GM15510 (cell line): ENCODE data around the gene THEMIS2.

Experiments
- POLR2A ChIP-seq: IDR thresholded peaks from 3 replicates; pipeline ENCODE4 v1.6.1; 2011; ENCODE audit warnings: borderline replicate concordance; ENCODE audit not compliant: insufficient read length; ENCODE audit errors: extremely low read depth

THEMIS2 gene

GRCh38 chr1:27872059-27872801 is at the start of gene THEMIS2:
THEMIS2 (plus strand) TSS chr1:27872544; CDS start chr1:27872572, 28 bp downstream.
- peak; percentile 87 for TF ChIP-seq POLR2A

- no peak for TF ChIP-seq POLR2A
Measured at GRCh38 chr1:27823784-27824183, 48.6 kb upstream of the THEMIS2 start.

DNA sequence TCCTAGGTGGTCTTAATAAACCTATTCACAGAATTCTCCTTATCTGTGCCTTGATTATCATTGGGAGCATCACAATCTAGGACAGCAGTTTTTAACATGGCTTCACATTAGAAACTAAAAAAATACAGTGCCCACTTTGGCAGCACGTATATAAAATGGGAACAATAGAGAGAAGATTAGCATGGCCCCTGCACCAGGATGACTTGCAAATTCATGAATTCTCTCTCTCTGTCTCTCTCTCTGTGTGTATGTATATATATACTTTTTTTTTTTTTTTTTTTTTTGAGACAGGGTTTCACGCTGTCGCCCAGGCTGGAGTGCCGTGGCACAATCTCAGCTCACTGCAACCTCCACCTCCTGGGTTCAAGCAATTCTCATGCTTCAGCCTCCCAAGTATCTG is 47.9 kb upstream of the THEMIS2 start:
- no peak for TF ChIP-seq POLR2A

DNA sequence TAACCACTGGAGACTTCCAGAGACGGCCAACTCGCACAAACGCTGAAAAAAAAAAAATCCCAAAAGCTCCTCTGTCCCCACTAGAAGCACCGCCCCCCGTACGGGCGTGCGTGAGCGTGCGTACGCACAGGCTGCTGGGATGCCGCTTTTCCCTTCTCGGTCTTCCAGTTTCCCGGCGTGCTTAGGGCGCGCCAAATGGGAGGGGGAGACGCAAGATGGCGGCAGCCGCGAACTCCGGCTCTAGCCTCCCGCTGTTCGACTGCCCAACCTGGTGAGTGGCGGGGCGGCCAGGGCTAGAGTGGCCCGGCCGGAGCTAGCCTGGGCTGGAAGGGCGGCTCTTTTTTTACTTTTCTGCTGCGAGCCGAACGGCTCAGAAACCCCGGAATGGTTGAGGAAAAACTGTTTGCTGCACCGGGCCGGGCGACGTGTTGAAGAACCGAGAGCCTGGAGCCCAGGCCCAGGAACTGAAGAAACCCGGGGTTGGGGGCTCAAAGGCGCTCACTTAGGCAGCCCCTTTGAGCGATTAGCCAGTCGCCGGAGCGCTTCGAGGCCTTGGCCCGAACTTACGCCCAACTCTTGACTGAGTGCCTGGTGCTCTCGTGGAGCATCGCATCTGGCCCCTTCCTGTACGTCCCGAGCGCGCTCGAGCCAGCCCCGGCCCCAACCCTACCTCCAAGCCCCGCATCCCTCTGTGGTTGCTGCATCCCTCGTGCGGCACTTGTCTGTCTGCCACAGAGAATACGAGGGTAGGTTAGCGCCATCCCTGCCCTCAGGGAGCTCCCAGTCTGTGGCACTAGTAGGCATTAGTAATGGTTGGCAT is 41.5 kb upstream of the THEMIS2 start, which contains the start of gene PPP1R8:
TSS of gene PPP1R8 (plus strand) at position 162 of the 820 bp plus-strand sequence. CDS start at position 216, 54 bp downstream.
- TF ChIP-seq POLR2A = peak; percentile 95

DNA sequence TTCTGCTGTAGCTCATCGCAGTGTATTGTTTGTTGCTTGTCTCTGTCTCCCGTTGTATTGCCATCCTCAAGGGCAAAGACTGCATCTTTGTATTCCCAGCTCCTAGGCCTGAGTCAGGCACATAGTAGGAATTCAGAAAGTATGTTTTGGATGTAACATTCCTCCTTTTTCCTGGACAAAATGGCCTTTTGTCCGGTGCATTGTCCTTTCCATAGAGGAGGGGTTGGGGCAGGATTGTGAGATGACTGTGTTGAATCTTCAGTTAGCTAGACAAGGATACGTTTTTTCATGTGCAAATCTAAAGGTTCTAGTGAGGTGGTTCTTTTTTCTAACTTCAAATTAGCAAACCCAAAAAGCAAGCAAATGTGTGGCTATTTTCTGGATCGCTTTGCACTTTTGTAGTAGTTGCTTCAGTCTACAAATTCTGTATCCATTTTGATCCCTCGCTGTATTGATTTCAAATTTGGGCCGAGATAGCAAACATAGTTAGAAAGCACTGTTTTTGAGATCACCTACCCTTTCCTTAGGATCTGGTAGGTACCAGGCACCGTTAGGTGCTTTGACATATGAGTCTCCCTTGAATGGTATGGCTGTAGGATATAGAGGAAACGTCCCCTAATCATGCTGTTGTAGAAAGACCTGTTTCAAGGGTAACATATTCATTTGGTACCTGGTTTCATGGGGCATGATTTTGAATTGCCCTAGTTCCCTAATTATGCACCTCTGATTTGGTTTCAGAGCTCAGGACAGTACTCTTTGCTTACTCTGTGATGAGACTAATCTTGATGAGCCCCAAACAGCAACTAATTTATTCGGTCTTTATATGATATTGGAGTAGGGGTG is 40.6 kb upstream of the THEMIS2 start:
- TF ChIP-seq POLR2A = no peak

DNA sequence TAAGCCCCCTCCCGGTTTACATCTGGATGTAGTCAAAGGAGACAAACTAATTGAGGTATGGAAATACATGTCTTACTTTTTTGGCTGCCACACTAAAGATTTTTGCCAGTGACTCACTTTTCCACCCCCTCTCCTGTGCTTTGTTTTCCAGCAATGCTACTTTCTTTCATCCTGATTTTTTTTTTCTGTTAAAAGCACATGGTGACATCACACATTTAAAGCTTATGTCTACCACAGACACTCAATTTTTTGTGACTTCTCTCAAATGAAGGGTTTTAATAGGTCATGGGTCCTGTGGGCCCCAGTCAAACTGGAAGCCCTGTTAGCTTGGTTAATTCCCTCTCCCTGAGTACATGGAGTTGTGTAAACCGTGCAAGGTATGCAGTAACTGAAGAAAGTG is 39.6 kb upstream of the THEMIS2 start:
- no peak for TF ChIP-seq POLR2A

DNA sequence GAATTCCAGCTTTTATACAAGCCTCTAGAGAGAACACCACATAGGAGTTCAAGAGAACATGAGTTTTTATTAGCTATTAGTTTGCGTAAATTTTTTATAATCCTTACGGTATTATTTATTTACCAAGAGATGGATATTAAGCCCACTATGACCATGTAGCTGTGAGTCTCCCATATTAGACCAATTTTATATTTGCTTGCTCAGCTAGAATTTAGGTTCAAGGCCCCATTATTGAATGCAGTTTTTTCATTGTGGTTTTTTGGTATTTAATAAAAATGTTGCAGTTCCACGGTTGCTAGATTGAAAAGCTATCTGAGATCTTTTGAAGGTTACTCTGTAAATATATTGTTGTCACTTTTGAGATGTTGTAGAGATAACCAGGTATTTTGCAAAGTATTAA is 38.9 kb upstream of the THEMIS2 start:
- no peak for TF ChIP-seq POLR2A

DNA sequence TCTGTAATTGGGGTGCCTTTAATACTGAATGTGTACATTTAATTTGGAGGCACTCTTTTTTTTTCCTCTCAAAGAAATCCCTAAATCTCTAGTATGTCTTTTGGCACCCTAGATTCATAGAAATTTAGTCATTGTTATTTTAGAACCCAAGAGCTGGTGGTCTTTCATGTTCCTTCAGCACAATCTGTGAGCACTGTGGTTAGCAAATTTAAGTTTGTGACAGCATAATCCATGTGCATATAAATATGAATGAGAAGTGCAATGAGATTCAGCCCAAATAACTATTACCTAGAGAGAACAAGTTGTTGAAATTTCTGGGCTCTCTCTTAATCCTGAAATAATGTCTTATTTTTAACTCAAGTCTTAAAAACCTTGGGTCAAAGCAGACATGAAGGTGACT is 37.3 kb upstream of the THEMIS2 start:
- no peak for TF ChIP-seq POLR2A

DNA sequence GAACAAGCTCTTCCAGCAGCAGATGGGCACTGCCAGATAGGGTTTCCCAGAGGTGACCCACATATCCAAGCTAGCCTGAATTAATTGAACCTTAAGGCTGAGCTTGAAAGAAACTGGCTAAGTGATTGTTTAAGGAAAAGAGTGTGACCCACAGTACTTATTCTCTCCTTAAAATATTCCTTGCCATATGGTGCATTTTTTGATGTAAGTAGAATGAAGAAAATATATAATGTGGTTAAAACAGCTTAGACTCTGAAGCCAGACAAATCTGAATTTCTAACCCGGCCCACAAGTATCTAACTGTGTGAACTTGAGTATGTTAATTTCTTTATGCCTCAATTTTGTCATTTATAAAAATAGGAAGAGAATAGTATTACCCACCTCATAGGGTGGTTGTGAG is 36.8 kb upstream of the THEMIS2 start:
- TF ChIP-seq POLR2A = no peak

DNA sequence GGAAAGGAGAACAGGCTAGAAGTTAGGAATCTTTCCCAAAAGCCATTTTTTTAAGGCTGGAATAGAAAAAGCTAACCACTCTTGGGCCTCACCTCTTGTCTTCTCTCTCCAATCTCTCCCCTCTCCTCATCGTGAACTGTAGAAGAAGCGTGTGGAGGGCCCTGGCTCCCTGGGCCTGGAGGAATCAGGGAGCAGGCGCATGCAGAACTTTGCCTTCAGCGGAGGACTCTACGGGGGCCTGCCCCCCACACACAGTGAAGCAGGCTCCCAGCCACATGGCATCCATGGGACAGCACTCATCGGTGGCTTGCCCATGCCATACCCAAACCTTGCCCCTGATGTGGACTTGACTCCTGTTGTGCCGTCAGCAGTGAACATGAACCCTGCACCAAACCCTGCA is 22.4 kb upstream of the THEMIS2 start:
- TF ChIP-seq POLR2A = no peak

DNA sequence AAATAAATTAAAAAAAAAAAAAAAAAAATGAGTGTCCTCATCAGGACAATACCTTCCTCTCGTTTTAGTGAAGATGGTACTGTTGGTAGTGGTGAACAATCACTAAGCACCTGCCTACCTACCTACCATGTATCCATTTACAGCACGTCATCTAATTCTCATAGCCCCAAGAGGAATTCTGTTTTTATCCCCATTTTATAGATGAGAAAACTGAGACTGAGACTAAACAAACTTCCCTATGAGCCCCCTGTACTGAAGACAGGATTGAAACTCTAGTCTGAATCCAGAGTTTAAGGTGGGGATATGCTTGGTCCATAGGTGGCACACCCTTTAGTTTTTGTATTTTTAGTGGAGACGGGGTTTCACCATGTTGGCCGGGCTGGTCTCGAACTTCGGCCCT is 17.3 kb upstream of the THEMIS2 start:
- no peak for TF ChIP-seq POLR2A

GRCh38 chr1:27856561-27857343 is 15.6 kb upstream of the THEMIS2 start:
- TF ChIP-seq POLR2A = no peak

DNA sequence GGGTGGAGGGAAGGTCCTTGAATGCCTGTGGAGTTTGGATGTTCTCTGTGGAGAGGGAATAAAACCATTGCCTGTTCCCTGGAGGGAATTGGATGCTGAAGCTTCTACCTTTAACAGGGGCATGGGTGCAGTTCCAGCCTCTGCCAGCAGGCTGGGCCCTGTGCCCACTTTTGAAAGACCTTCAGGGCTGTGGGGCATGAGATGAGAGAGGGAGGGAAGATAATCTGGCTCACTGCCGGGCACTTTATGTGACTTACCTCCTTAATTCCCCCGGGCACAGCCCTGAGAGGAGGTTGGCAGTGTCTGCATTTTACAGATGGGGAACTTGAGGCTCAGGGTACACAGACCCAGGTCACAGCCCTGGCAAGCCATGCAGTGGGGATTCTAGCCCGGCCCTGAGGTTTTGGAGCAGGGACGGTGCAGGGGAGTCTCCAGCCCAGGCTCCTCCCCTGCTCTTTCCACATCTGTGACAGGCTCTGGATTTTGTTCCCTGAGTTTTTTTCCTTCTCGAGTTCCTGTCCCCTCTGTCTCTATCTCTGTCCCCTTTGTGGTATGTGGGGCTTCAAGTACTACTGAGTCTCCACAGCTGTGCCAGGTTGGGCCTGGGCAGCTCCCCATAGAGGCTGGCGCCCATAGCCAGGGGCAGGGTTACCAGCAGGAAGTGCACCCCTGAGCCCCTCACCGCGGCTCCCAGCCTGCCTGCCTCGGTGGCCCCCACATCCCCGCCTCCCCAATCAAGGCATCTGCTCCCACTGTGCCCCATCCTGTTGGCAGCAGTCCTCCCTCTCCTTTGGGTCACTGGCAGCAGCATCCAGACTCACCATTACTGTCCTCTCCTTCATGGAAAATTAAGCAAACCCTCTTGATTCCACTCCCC is 14.0 kb upstream of the THEMIS2 start:
- no peak for TF ChIP-seq POLR2A

DNA sequence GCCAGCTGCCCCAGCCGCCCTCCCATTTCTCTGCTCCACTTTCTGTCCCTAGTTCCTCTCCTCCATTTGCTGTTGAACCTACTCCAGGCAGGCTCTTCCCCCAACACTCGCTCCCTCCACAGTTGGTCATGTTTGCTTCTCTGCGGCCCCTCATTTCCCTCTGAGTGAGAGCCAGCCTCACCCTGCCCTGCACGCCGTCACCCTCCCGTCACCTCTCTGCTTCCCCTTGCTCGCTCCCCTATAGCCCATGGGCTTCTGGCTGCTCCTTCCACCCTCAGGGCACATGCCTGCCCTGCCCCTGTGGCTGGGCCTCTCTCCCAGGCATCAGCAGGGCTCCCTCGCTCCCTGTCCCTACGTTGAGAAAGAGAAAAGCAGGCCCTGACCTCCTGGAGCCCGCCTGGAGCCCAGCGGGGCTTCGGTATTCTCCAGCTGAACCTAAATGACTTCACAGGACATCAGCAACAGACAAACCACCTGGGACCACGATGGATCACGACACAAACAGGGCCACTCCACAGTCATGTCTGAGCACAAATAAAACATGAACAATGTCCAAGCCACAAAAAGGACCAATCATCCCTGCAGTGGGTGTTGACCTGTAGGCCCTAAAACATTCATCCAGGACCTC is 13.3 kb upstream of the THEMIS2 start:
- no peak for TF ChIP-seq POLR2A

- no peak for TF ChIP-seq POLR2A
Measured at GRCh38 chr1:27861436-27861835, 10.9 kb upstream of the THEMIS2 start.
